Neural crest cell (in vitro differentiated cells): ENCODE data around the gene RELB. TPM values are rescaled to one million over a fixed set of nuclear protein-coding genes. Genes with fewer than 3 reads are reported as not detected.

Source experiments
- DNase-seq: peaks from one replicate; pipeline ENCODE4 v3.0.0; 2021; ENCODE audit warnings: low read depth, mixed read lengths, low spot score
- H3K27ac Mint-ChIP-seq: one replicate; pipeline ENCODE4 v1.8.0; 2021; ENCODE audit warnings: mild to moderate bottlenecking, mixed read lengths; ENCODE audit not compliant: unreplicated experiment
- H3K27me3 Mint-ChIP-seq: 2 replicates; pipeline ENCODE4 v1.8.0; 2021; ENCODE audit warnings: low read depth, mild to moderate bottlenecking, mixed read lengths
- H3K36me3 Mint-ChIP-seq: 2 replicates; pipeline ENCODE4 v1.8.0; 2021; ENCODE audit warnings: low read depth, mild to moderate bottlenecking, mixed read lengths
- H3K4me1 Mint-ChIP-seq: 2 replicates; pipeline ENCODE4 v1.8.0; 2021; ENCODE audit warnings: mixed read lengths
- H3K4me3 Mint-ChIP-seq: one replicate; pipeline ENCODE4 v1.8.0; 2021; ENCODE audit warnings: mild to moderate bottlenecking, mixed read lengths
- H3K9me3 Mint-ChIP-seq: 2 replicates; pipeline ENCODE4 v1.8.0; 2021; ENCODE audit warnings: mixed read lengths
- total RNA-seq: library from RNA; stranded (reverse); gene quantifications from 2 replicates; pipeline ENCODE4 v1.2.1, GENCODE V29; 2021
- TF ChIP-seq, protein P1 (sequence below): fragments of 200-600 bp; sonication (generic); conservative IDR thresholded peaks from 2 replicates; pipeline ENCODE4 v1.5.0; 2021; ENCODE audit warnings: antibody characterized with exemption, mild to moderate bottlenecking

Gene RELB
- total RNA-seq, 1 donor from 2014 or later = 3.1 TPM

DNA sequence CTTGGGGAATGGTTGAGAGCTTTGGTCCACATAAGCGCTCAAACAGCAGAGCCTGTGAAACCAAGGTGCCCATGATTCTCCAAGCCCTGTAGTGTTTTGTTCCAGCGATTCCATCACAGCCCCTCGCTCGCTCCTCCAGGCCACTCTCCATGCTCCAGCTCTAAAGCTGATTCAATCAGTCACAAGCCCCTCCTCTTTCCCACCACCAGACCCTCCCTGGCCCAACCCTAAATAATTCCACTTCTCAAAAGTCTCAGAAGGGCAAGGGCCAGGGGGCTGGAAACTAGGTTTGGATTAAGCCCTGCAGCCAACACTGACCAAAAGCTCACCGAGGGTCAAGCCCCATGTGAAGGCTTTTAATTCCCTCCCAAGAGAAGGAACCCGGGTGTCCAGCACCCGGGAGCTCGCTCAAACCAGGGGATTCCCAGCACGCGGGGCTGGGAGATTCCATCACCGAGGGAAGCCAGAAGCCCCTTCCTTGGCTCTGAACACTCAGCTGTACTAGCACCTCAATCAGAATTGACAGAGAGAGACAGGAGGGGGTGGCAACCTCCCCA is 73.6 kb downstream of the RELB start:
- Mint-ChIP-seq H3K36me3 (no peaks in the 10 kb centered on the region), H3K4me1 (peaks cover 19% of the 10 kb centered on the region), H3K27me3 (peaks cover 38% of the 10 kb centered on the region), H3K27ac (peak overlapping the region; percentile 71), H3K9me3 (no peaks in the 10 kb centered on the region), H3K4me3 (peak overlapping the region; percentile 70)
- no peak for DNase-seq
- TF ChIP-seq, protein P1, sequence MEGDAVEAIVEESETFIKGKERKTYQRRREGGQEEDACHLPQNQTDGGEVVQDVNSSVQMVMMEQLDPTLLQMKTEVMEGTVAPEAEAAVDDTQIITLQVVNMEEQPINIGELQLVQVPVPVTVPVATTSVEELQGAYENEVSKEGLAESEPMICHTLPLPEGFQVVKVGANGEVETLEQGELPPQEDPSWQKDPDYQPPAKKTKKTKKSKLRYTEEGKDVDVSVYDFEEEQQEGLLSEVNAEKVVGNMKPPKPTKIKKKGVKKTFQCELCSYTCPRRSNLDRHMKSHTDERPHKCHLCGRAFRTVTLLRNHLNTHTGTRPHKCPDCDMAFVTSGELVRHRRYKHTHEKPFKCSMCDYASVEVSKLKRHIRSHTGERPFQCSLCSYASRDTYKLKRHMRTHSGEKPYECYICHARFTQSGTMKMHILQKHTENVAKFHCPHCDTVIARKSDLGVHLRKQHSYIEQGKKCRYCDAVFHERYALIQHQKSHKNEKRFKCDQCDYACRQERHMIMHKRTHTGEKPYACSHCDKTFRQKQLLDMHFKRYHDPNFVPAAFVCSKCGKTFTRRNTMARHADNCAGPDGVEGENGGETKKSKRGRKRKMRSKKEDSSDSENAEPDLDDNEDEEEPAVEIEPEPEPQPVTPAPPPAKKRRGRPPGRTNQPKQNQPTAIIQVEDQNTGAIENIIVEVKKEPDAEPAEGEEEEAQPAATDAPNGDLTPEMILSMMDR = no peak

DNA sequence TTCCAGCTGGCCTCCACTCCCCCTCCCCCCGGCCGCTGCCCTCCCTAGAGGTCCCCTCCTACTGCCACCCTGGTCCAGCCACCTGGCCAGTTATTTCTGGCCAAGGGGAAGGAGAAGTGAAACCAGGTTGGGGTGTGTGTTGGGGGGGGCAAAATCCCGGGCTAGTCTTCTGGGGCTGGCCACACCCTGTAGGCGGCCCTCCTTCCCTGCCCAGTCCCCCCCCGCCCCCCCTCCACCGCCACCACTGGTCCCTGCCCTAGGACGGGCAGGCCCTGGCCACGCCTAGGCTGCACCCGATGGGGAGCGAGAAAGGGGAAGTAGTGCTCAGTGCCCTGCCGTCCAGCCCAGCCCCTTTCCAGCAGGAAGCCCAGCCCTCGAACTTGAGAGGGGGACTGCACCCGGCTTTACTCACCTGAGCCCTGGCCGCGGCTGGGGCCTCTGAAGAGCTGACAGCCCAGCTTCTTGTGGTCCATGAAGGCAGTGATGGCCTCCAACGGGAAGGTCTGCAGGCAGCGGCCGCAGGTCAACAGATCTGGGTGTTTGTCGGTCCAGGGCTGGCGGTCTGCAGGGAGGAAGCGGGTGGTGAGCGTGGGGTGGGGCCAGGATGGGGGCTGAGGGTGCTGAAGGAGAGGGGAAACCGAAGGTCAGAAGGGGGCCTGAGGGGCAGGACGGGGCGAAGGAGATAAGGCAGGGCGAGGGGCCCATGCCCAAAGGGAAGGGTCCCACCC is 74.2 kb downstream of the RELB start:
- DNase-seq = no peak
- Mint-ChIP-seq H3K27me3 (peaks cover 38% of the 10 kb centered on the region), H3K4me1 (peaks cover 24% of the 10 kb centered on the region), H3K4me3 (peak overlapping the region; percentile 68), H3K27ac (no peak overlapping the region), H3K9me3 (no peaks in the 10 kb centered on the region), H3K36me3 (no peaks in the 10 kb centered on the region)
- TF ChIP-seq, protein P1 = no peak

DNA sequence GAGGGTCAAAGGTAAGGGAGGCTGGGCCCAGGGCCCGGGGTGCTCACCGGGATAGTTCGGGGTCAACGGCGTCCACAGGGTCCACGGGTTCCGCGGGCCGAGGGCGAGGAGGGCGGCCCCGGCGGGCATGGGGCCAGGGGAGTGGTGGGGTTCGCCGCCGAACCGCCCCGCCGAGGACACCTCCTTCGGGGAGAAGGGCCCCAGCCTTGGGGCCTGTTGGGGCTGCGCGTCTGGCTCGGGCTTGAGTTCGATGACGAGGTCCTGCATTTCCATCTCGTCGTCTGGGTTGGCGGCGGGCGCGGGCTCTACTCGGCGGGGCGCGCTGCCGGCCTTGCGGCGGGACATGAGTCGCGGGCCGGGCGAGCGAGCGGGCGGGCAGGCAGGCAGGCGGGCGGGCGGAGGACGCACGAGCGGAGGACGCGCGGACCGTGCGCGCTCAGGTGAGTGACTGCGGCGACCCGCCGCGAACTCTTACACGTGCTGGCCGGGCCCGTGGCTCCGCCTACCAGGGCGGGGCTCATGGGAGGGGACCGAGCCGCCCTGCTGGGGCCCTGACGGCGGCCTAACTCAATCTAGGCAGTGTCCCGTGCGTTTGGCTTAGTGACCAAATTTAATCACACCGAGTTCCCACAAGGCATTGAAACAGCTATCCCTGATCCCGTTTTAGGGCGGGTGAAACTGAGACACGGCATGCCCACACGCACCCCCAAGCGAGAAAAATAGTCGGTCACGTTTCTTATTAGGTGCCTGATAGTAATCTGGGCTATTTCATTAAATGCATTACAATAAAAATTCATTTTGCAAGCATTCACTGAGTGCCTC is 75.0 kb downstream of the RELB start, which contains the start of gene ZNF296:
Gene ZNF296 (minus strand): TSS at position 450 of the 822 bp plus-strand sequence. CDS start 105 bp downstream, at position 345.
- Mint-ChIP-seq H3K27ac (no peak within 1 kb of the TSS), H3K4me3 (peak within 1 kb of the TSS; percentile 68), H3K27me3 (peaks cover 38% of the 10 kb centered on the region), H3K9me3 (no peaks in the 10 kb centered on the region), H3K36me3 (no peaks in the 10 kb centered on the region), H3K4me1 (peaks cover 24% of the 10 kb centered on the region)
- TF ChIP-seq, protein P1 = no peak
- no peak for DNase-seq

DNA sequence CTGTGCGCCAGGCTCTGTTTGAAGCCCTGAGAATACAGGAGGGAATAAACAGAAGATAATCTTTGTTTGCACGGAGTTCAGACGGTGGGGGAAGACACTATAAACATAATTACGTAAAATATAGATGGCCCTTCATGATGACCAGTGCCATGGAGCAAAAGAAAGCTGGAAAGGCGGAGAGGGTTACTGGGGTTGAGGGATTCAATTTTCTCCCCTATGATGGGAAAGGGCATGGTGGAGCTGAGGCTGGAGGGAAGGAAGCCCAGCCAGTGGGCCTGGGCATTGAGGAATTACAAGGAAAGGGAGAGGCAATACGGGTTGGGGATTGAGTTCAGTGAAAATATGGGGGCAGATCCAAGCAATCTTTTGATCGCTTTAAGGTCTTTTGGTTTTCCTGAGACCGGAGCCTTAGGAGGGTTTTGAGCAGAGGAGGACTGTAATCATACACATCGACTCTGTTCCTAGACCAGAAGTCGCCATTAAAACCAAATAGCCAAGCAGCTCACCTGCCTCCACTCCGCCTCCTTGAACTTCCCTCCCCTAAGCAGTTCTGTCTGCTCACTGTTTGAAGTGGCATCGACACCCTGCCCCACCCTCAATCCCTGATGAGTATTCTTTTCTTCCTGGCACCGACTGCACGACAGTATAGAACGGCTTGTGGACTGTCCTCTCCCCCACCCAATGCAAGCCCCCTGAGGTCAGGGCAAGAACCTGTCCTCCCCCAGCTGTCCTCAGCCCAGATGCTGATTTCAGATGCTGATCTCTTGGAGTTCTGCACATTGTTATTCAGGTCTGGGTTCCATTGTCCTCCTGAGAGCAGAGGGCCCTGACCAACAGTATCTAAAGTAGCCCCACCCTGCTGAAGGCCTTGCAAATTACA is 75.8 kb downstream of the RELB start:
- H3K36me3 Mint-ChIP-seq = peaks cover 2% of the 10 kb centered on the region
- peaks cover 30% of the 10 kb centered on the region for H3K4me1 Mint-ChIP-seq
- no peak for DNase-seq
- H3K27ac Mint-ChIP-seq = no peak overlapping the region
- H3K4me3 Mint-ChIP-seq = peak overlapping the region; percentile 68
- H3K9me3 Mint-ChIP-seq = no peaks in the 10 kb centered on the region
- peaks cover 38% of the 10 kb centered on the region for H3K27me3 Mint-ChIP-seq
- TF ChIP-seq, protein P1 = no peak
